HCT116 (cell line): Measurements from ENCODE around the gene CRYBB1. TPM values are rescaled to one million over a fixed set of nuclear protein-coding genes. Genes with fewer than 3 reads are reported as not detected.

ENCODE experiments used
- ATAC-seq: fragments of 200-7000 bp; cut with Tn5 transposase; 2 replicates; pipeline ENCODE4 v1.9.1; 2020; ENCODE audit warnings: mild to moderate bottlenecking, moderate library complexity
- BruUV-seq: library from RNA; stranded (reverse); fragments of 400-500 nt; replicated peaks from 2 replicates; lab custom pipeline; 2021; lab: Mats Ljungman, UMichigan
- CTCF ChIA-PET: fragments of 300-600 bp; sonication (Branson Sonifier 250); formaldehyde crosslinking; loops from one replicate; lab custom pipeline; 2021; ENCODE audit warnings: antibody characterized with exemption; lab: Charles Lee
- POLR2A ChIA-PET: fragments of 300-600, 350-600 bp; sonication (Branson Sonifier 250); formaldehyde crosslinking; loops from one replicate; lab custom pipeline; 2021; ENCODE audit warnings: antibody characterized with exemption; lab: Charles Lee
- RAD21 ChIA-PET, 2 experiments: fragments of 300-600 bp; sonication (Branson Sonifier 250); formaldehyde crosslinking; loops; one replicate each; lab custom pipeline; 2023; ENCODE audit warnings: low total read pairs in 2 of 2; ENCODE audit not compliant: uncharacterized antibody in 2 of 2, unreplicated experiment in 2 of 2, low non-redundant PET in 1 of 2; lab: Charles Lee
- DNase-seq: peaks from one replicate; pipeline ENCODE4 v3.0.0-alpha.2; 2010; ENCODE audit warnings: low read depth, low spot score
- H2AFZ ChIP-seq: fragments of 200-600 bp; shearing (Covaris generic), sonication (generic); 2 replicates; pipeline ENCODE4 v1.6.1; 2017; ENCODE audit warnings: low read depth, mixed run types, mixed read lengths, antibody characterized with exemption, low read length; ENCODE audit not compliant: poor library complexity, severe bottlenecking
- H3K27ac ChIP-seq: 2 replicates; pipeline ENCODE4 v1.5.1; 2012; ENCODE audit warnings: low read depth, low read length
- H3K27me3 ChIP-seq: fragments of 200-600 bp; sonication (generic); 2 replicates; pipeline ENCODE4 v1.6.1; 2016; ENCODE audit warnings: mixed run types, low read length, mixed read lengths; ENCODE audit not compliant: insufficient read depth
- H3K36me3 ChIP-seq, 2 experiments: fragments of 200-500 bp in 1 of 2; fragments of 200-600 bp in 1 of 2; sonication (Bioruptor generic) in 1 of 2; sonication (generic) in 1 of 2; 2 replicates each; pipeline versions ENCODE4 v1.5.1 to v1.6.1; 2014 to 2016; ENCODE audit warnings: low read length in 2 of 2, inconsistent platforms in 1 of 2, mixed read lengths in 1 of 2, mixed run types in 1 of 2; ENCODE audit not compliant: insufficient read depth in 2 of 2, control insufficient read depth in 1 of 2
- H3K4me1 ChIP-seq, 2 experiments: fragments of 200-600 bp in 1 of 2; sonication (generic) in 1 of 2; 2 replicates each; pipeline versions ENCODE4 v1.5.1 to v1.6.1; 2012 to 2017; ENCODE audit warnings: low read length in 2 of 2, inconsistent platforms in 1 of 2, mild to moderate bottlenecking in 1 of 2, mixed read lengths in 1 of 2, mixed run types in 1 of 2, moderate library complexity in 1 of 2; ENCODE audit not compliant: insufficient read depth in 2 of 2, control insufficient read depth in 1 of 2
- H3K4me2 ChIP-seq: fragments of 200-600 bp; sonication (generic); 2 replicates; pipeline ENCODE4 v1.6.1; 2017; ENCODE audit warnings: mixed run types, low read length, mixed read lengths
- H3K4me3 ChIP-seq, 2 experiments: fragments of 200-600 bp in 1 of 2; sonication (generic) in 1 of 2; replicated peaks in 1 of 2; 2 replicates each; pipeline ENCODE4 v1.5.1; 2011 to 2016; ENCODE audit warnings: low read length in 2 of 2, control low read depth in 1 of 2, low read depth in 1 of 2, mild to moderate bottlenecking in 1 of 2, mixed read lengths in 1 of 2, mixed run types in 1 of 2
- H3K79me2 ChIP-seq: fragments of 200-600 bp; sonication (generic); 2 replicates; pipeline ENCODE4 v1.6.1; 2017; ENCODE audit warnings: mild to moderate bottlenecking, mixed run types, low read length, moderate library complexity, mixed read lengths; ENCODE audit not compliant: insufficient read depth
- H3K9ac ChIP-seq: fragments of 200-600 bp; sonication (generic); 2 replicates; pipeline ENCODE4 v1.6.1; 2016; ENCODE audit warnings: low read length, mixed read lengths
- H3K9me2 ChIP-seq: fragments of 200-600 bp; sonication (generic), shearing (Covaris generic); 2 replicates; pipeline ENCODE4 v1.6.1; 2017; ENCODE audit warnings: mixed run types, mild to moderate bottlenecking, moderate library complexity; ENCODE audit not compliant: insufficient read depth
- H3K9me3 ChIP-seq, 2 experiments: fragments of 200-500 bp in 1 of 2; fragments of 200-600 bp in 1 of 2; sonication (Bioruptor generic) in 1 of 2; sonication (generic) in 1 of 2; 2 replicates each; pipeline ENCODE4 v1.6.1; 2014 to 2017; ENCODE audit warnings: low read length in 2 of 2, mixed read lengths in 2 of 2, inconsistent platforms in 1 of 2, low read depth in 1 of 2, mild to moderate bottlenecking in 1 of 2, mixed run types in 1 of 2, moderate library complexity in 1 of 2; ENCODE audit not compliant: control insufficient read depth in 1 of 2, insufficient read depth in 1 of 2
- H4K20me1 ChIP-seq: fragments of 200-600 bp; sonication (generic), shearing (Covaris generic); 2 replicates; pipeline ENCODE4 v1.6.1; 2017; ENCODE audit warnings: mixed run types, mild to moderate bottlenecking, moderate library complexity; ENCODE audit not compliant: insufficient read depth
- CBX3 ChIP-seq: IDR thresholded peaks from 2 replicates; pipeline ENCODE4 v1.6.1; 2012; ENCODE audit warnings: low read depth
- CEBPB ChIP-seq: IDR thresholded peaks from 2 replicates; pipeline ENCODE4 v1.6.1; 2012; ENCODE audit warnings: low read depth
- EGR1 ChIP-seq: IDR thresholded peaks from 2 replicates; pipeline ENCODE4 v1.6.1; 2012; ENCODE audit warnings: low read depth
- ELF1 ChIP-seq: IDR thresholded peaks from 2 replicates; pipeline ENCODE4 v1.6.1; 2012; ENCODE audit warnings: low read depth, borderline replicate concordance
- EZH2 ChIP-seq: fragments of 200-600 bp; sonication (generic); IDR thresholded peaks from 2 replicates; pipeline ENCODE4 v1.6.1; 2017; ENCODE audit warnings: antibody characterized with exemption, mixed run types
- EZH2phosphoT487 ChIP-seq: fragments of 200-600 bp; IDR thresholded peaks from 2 replicates; pipeline ENCODE4 v1.6.1; 2018; ENCODE audit warnings: antibody characterized with exemption, borderline replicate concordance
- POLR2A ChIP-seq: IDR thresholded peaks from 2 replicates; pipeline ENCODE4 v1.7.0; 2011; ENCODE audit warnings: borderline replicate concordance; ENCODE audit not compliant: insufficient read depth, insufficient read length; ENCODE audit errors: extremely low read depth
- POLR2AphosphoS5 ChIP-seq: IDR thresholded peaks from 2 replicates; pipeline ENCODE4 v1.6.1; 2011; ENCODE audit warnings: mild to moderate bottlenecking, low read depth, low read length, moderate library complexity
- RAD21 ChIP-seq: IDR thresholded peaks from 2 replicates; pipeline ENCODE4 v1.6.1; 2012; ENCODE audit warnings: low read depth, mild to moderate bottlenecking
- SP1 ChIP-seq: IDR thresholded peaks from 2 replicates; pipeline ENCODE4 v1.6.1; 2012; ENCODE audit warnings: low read depth
- SRF ChIP-seq: IDR thresholded peaks from 2 replicates; pipeline ENCODE4 v1.6.1; 2012; ENCODE audit warnings: low read depth
- YY1 ChIP-seq: IDR thresholded peaks from 2 replicates; pipeline ENCODE4 v1.6.1; 2011; ENCODE audit warnings: low read length, low read depth, moderate library complexity, mild to moderate bottlenecking; ENCODE audit not compliant: insufficient replicate concordance; ENCODE audit errors: extremely low read depth
- ZFX ChIP-seq: fragments of 450-650 bp; IDR thresholded peaks from 2 replicates; pipeline ENCODE4 v1.6.1; 2017
- ZNF274 ChIP-seq: fragments of 200-500 bp; sonication (Bioruptor generic); IDR thresholded peaks from 2 replicates; pipeline ENCODE4 v1.6.1; 2014; ENCODE audit warnings: mild to moderate bottlenecking, low read depth, low read length, inconsistent platforms
- intact Hi-C: fragments of 100-400 bp; cut with micrococcal nuclease; formaldehyde crosslinking; loops from 2 replicates; pipeline ENCODE4 v1.10.0; 2022
- total RNA-seq: library from RNA; stranded (reverse); gene quantifications from one replicate; pipeline ENCODE4 v1.2.1, GENCODE V29; 2021; ENCODE audit not compliant: unreplicated experiment
- TF ChIP-seq, protein P1 (sequence below): IDR thresholded peaks from 2 replicates; pipeline ENCODE4 v1.6.1; 2011; ENCODE audit warnings: mild to moderate bottlenecking, low read length, moderate library complexity; ENCODE audit not compliant: insufficient replicate concordance; ENCODE audit errors: extremely low read depth
- TF ChIP-seq, protein P2 (sequence below): IDR thresholded peaks from 2 replicates; pipeline ENCODE4 v1.6.1; 2012
- TF ChIP-seq, protein P3 (sequence below): IDR thresholded peaks from 2 replicates; pipeline ENCODE4 v1.6.1; 2012
- TF ChIP-seq, protein P4 (sequence below): IDR thresholded peaks from 2 replicates; pipeline ENCODE4 v1.6.1; 2012; ENCODE audit warnings: low read depth

The CRYBB1 gene
- total RNA-seq, 1 experiment from 2014 or later, result not detected

DNA sequence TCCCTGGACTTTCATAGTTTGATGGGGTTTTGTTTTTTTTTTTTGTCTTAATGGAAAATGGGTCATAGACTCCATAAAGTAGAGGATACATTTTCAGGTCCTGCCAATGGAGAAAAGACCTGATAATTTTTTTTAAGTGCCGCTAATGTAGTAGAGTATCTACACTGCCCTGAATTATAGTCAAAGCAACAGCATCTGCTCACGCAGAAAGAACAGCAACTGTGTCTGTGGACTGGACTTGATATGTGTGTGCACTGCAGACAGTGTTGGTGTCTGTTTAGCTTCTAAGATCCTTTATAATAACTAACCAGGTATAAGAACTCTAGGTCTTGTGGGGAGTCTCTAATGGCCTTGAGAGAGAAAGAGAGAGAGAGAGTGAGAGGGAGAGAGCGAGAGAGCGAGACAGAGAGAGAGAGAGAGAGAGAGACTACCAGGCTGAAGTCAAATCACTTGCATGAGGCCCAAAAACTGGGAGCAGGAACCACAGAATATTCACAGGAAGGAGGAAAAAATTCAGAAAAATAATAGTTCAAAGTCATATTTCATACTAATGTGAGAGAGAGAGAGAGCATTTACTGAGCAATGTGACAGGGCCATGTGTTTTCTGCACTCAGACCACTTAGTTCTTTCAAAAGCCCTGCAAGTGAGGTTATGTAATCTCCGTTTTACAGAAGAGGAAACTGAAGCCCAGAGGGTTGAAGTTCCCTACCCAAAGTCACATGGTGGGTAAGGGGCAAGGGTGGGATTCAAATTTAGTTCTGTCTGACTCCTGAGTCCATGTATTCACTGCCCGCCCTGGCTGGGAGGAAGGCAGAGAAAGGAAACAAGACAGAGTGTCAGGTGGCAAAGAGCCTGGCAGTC lies 30.9 kb upstream of the CRYBB1 start:
- no peaks in the 10 kb centered on the region for H4K20me1 ChIP-seq
- BruUV-seq, result no TSS peak
- H3K9ac ChIP-seq, result no peak overlapping the region
- ChIA-PET POLR2A (no interaction called here), CTCF (interaction anchor here (1.6 kb wide), 1 partner anchor 17 kb away, joined by 5 read pairs; no protein-coding TSS in a partner anchor), RAD21 (no interaction called here)
- no peaks in the 10 kb centered on the region for H3K36me3 ChIP-seq
- peaks cover 3 to 10% of the 10 kb centered on the region in 2 experiments; a peak in 3 of 4 replicates for H3K4me1 ChIP-seq
- H3K27ac ChIP-seq, result no peak overlapping the region
- TF ChIP-seq, protein P1, sequence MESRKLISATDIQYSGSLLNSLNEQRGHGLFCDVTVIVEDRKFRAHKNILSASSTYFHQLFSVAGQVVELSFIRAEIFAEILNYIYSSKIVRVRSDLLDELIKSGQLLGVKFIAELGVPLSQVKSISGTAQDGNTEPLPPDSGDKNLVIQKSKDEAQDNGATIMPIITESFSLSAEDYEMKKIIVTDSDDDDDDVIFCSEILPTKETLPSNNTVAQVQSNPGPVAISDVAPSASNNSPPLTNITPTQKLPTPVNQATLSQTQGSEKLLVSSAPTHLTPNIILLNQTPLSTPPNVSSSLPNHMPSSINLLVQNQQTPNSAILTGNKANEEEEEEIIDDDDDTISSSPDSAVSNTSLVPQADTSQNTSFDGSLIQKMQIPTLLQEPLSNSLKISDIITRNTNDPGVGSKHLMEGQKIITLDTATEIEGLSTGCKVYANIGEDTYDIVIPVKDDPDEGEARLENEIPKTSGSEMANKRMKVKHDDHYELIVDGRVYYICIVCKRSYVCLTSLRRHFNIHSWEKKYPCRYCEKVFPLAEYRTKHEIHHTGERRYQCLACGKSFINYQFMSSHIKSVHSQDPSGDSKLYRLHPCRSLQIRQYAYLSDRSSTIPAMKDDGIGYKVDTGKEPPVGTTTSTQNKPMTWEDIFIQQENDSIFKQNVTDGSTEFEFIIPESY, result no peak
- TF ChIP-seq, protein P2, sequence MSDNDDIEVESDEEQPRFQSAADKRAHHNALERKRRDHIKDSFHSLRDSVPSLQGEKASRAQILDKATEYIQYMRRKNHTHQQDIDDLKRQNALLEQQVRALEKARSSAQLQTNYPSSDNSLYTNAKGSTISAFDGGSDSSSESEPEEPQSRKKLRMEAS, result no peak
- TF ChIP-seq, protein P3, sequence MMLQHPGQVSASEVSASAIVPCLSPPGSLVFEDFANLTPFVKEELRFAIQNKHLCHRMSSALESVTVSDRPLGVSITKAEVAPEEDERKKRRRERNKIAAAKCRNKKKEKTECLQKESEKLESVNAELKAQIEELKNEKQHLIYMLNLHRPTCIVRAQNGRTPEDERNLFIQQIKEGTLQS, result no peak
- TF ChIP-seq POLR2AphosphoS5 (no peak), SP1 (no peak), EZH2 (no peak), YY1 (no peak), CBX3 (no peak), POLR2A (no peak), EZH2phosphoT487 (no peak), CEBPB (no peak), EGR1 (no peak), ZNF274 (no peak), ELF1 (no peak), SRF (no peak), ZFX (no peak), RAD21 (no peak)
- TF ChIP-seq, protein P4, sequence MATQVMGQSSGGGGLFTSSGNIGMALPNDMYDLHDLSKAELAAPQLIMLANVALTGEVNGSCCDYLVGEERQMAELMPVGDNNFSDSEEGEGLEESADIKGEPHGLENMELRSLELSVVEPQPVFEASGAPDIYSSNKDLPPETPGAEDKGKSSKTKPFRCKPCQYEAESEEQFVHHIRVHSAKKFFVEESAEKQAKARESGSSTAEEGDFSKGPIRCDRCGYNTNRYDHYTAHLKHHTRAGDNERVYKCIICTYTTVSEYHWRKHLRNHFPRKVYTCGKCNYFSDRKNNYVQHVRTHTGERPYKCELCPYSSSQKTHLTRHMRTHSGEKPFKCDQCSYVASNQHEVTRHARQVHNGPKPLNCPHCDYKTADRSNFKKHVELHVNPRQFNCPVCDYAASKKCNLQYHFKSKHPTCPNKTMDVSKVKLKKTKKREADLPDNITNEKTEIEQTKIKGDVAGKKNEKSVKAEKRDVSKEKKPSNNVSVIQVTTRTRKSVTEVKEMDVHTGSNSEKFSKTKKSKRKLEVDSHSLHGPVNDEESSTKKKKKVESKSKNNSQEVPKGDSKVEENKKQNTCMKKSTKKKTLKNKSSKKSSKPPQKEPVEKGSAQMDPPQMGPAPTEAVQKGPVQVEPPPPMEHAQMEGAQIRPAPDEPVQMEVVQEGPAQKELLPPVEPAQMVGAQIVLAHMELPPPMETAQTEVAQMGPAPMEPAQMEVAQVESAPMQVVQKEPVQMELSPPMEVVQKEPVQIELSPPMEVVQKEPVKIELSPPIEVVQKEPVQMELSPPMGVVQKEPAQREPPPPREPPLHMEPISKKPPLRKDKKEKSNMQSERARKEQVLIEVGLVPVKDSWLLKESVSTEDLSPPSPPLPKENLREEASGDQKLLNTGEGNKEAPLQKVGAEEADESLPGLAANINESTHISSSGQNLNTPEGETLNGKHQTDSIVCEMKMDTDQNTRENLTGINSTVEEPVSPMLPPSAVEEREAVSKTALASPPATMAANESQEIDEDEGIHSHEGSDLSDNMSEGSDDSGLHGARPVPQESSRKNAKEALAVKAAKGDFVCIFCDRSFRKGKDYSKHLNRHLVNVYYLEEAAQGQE, result no peak
- no peak overlapping the region for H2AFZ ChIP-seq
- DNase-seq (no peak), ATAC-seq (no peak)
- H3K4me3 ChIP-seq, result no peak overlapping the region
- peaks cover 9% of the 10 kb centered on the region; the same call in 1 of the 2 replicates for H3K27me3 ChIP-seq
- no peaks in the 10 kb centered on the region for H3K79me2 ChIP-seq
- no peak overlapping the region for H3K4me2 ChIP-seq
- no peaks in the 10 kb centered on the region for H3K9me2 ChIP-seq
- intact Hi-C loops, result no loop called here
- no peaks in the 10 kb centered on the region for H3K9me3 ChIP-seq
